ENCODE measurements around the gene FMNL2. TPM values are rescaled to one million over a fixed set of nuclear protein-coding genes. Genes with fewer than 3 reads are reported as not detected.

The FMNL2 gene
- total and polyA plus RNA-seq, 2 of the 4 experiments (the other 2 are of a cell fraction) = 10.9 to 11.4 TPM

GRCh38 chr2:152558158-152558984 lies 223.4 kb downstream of the FMNL2 start (continued):
- TF ChIP-seq RCOR1 (IDR thresholded peaks at IDR 0.05; ENCODE audit: insufficient replicate concordance, low read length) = no peak
- no peak for TF ChIP-seq CHD1 (IDR thresholded peaks at IDR 0.05; ENCODE audit: low read depth, low read length)

GRCh38 chr2:152559008-152559407 lies 224.0 kb downstream of the FMNL2 start:
- H2BK5ac ChIP-seq (ENCODE audit: low read depth, low read length, poor library complexity, severe bottlenecking) = no peak overlapping the region
- H3K79me1 ChIP-seq (ENCODE audit: low read depth in 1 of 2, low read length in 2 of 2) = no peaks in the 10 kb centered on the region
- no peak overlapping the region for H4K8ac ChIP-seq (ENCODE audit: low read depth in 2 of 2, low read length in 2 of 2)
- H3K56ac ChIP-seq (ENCODE audit: extremely low read depth, insufficient read depth, low read length) = no peak overlapping the region
- no peaks in the 10 kb centered on the region for H3K27me3 ChIP-seq (ENCODE audit: control insufficient read depth, insufficient read depth, low read length)
- no peak overlapping the region for H2BK15ac ChIP-seq (ENCODE audit: low read depth, low read length)
- ATAC-seq (ENCODE audit: low read depth) (no peak), DNase-seq (no peak)
- intact Hi-C loops (cut with micrococcal nuclease) (loop anchor here (10.0 kb wide), 1 partner anchor 66 kb away; no protein-coding TSS in a partner anchor), dilution Hi-C loops (cut with HindIII; ENCODE audit: low sequenced_read_pairs, unreplicated experiment) (no loop called here), in situ Hi-C loops (cut with MboI; ENCODE audit: low sequenced_read_pairs) (no loop called here)
- H4K91ac ChIP-seq (ENCODE audit: insufficient read depth, low read depth, low read length) = no peak overlapping the region
- H3K9ac ChIP-seq (ENCODE audit: low read depth, low read length) = no peak overlapping the region
- no TSS peak for BruUV-seq (replicated peaks)
- no peak overlapping the region for H3K27ac ChIP-seq (ENCODE audit: insufficient read depth, low read length)
- no peak overlapping the region for H3K18ac ChIP-seq (ENCODE audit: low read depth, low read length)
- no peak overlapping the region for H2BK120ac ChIP-seq (ENCODE audit: low read depth, low read length)
- H3K4ac ChIP-seq (ENCODE audit: low read depth, low read length) = no peak overlapping the region
- H2AK5ac ChIP-seq (ENCODE audit: low read depth, low read length) = peak overlapping the region; percentile 88; the same call in 1 of the 2 replicates
- no peaks in the 10 kb centered on the region; the same call in 1 of the 2 replicates for H3K36me3 ChIP-seq (ENCODE audit: control insufficient read depth, insufficient read depth, low read length)
- H2AFZ ChIP-seq (replicated peaks; ENCODE audit: low read length, poor library complexity) = no peak overlapping the region
- no peak overlapping the region for H4K5ac ChIP-seq (ENCODE audit: low read depth, low read length)
- TF ChIP-seq FOS (IDR thresholded peaks at IDR 0.05; ENCODE audit: low read depth, low read length) (no peak), CEBPB (IDR thresholded peaks at IDR 0.05; ENCODE audit: low read depth, low read length) (no peak), MAFK (IDR thresholded peaks at IDR 0.05; ENCODE audit: low read depth, low read length) (no peak), MAZ (IDR thresholded peaks at IDR 0.05; ENCODE audit: borderline replicate concordance, low read depth, low read length) (no peak), SMC3 (IDR thresholded peaks at IDR 0.05; ENCODE audit: low read depth, low read length) (no peak), RAD21 (IDR thresholded peaks at IDR 0.05; ENCODE audit: low read length) (no peak), ELK1 (IDR thresholded peaks at IDR 0.05; ENCODE audit: borderline replicate concordance, low read depth, low read length) (no peak), NFE2L2 (IDR thresholded peaks at IDR 0.05; ENCODE audit: low read depth, low read length) (no peak), CTCF (conservative IDR thresholded peaks at IDR 0.05; ENCODE audit: low read depth, low read length) (no peak)
- H3K23ac ChIP-seq (ENCODE audit: low read depth, low read length) = no peak overlapping the region
- H3K4me2 ChIP-seq (ENCODE audit: low read depth, low read length) = no peak overlapping the region
- H3K9me1 ChIP-seq (ENCODE audit: insufficient read depth, low read length) = peaks cover 6% of the 10 kb centered on the region; the same call in 1 of the 2 replicates
- ChIA-PET POLR2A (ENCODE audit: unreplicated experiment) (no interaction called here), CTCF (no interaction called here)
- H2AK9ac ChIP-seq (replicated peaks; ENCODE audit: low read depth, low read length, poor library complexity) = no peak overlapping the region
- H3K9me3 ChIP-seq (ENCODE audit: control insufficient read depth, insufficient read depth, low read length) = no peaks in the 10 kb centered on the region
- no peak overlapping the region for H2BK20ac ChIP-seq (ENCODE audit: low read depth, low read length)
- 100% methylated on average over 1 of the region's 4 CpGs; no CpG with 5 or more reads in 1 of the 2 experiments for WGBS, 2 experiments (ENCODE audit: extremely low coverage in 2 of 2, insufficient read length in 1 of 2)
- no peak overlapping the region for H3K14ac ChIP-seq (replicated peaks; ENCODE audit: low read depth, low read length)
- no peak overlapping the region for H3K4me3 ChIP-seq (ENCODE audit: insufficient read depth, low read depth, low read length)
- H3K4me1 ChIP-seq (ENCODE audit: control insufficient read depth, insufficient read depth, low read length) = peaks cover 10% of the 10 kb centered on the region
- H4K20me1 ChIP-seq (ENCODE audit: insufficient read depth, low read length) = no peaks in the 10 kb centered on the region

Data from IMR-90 (cell line).